ENCODE data around the gene KDM4B. TPM values are rescaled to one million over a fixed set of nuclear protein-coding genes. Genes with fewer than 3 reads are reported as not detected.

Gene KDM4B
- total RNA-seq, 1 donor from 2014 or later = 34.1 TPM

DNA sequence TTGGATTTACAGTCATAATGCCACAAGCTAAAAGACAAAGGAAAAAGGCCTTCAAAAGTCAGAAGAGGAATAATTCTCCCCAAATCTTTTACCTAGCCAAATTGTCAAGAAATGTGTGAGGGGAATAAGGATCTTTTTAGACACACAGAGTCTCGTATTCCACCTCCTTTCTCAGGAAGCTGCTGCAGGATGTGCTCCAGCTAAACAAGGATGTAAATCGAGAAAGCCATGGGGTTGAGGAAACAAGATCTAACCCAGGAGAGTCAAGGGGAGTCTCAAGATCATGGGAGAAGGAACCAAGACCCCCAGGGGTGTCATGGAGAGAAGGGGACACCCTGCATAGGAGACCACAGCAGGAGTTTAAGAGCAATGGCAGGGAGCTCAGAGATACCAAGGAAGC, 147.4 kb downstream of the KDM4B start:
- no peaks in the 10 kb centered on the region for H3K27me3 ChIP-seq (ENCODE audit: low read depth)
- peaks cover 50% of the 10 kb centered on the region for H3K36me3 ChIP-seq
- H3K4me1 ChIP-seq = peaks cover 24% of the 10 kb centered on the region
- intact Hi-C loops (cut with micrococcal nuclease) = no loop called here
- no peak overlapping the region for H3K4me3 ChIP-seq
- TF ChIP-seq CTCF (IDR thresholded peaks at IDR 0.05; ENCODE audit: borderline replicate concordance) = no peak
- no peak overlapping the region for H3K27ac ChIP-seq (replicated peaks)
- DNase-seq = no peak
- H3K9me3 ChIP-seq (replicated peaks) = peaks cover 5% of the 10 kb centered on the region

- peaks cover 24% of the 10 kb centered on the region for H3K4me1 ChIP-seq
- no peak for DNase-seq
- intact Hi-C loops (cut with micrococcal nuclease) = no loop called here
- H3K36me3 ChIP-seq = peaks cover 50% of the 10 kb centered on the region
- H3K27me3 ChIP-seq (ENCODE audit: low read depth) = no peaks in the 10 kb centered on the region
- no peak overlapping the region for H3K4me3 ChIP-seq
- H3K27ac ChIP-seq (replicated peaks) = no peak overlapping the region
- no peak for TF ChIP-seq CTCF (IDR thresholded peaks at IDR 0.05; ENCODE audit: borderline replicate concordance)
- H3K9me3 ChIP-seq (replicated peaks) = peaks cover 5% of the 10 kb centered on the region
Measured at GRCh38 chr19:5117421-5117820, 148.5 kb downstream of the KDM4B start.

DNA sequence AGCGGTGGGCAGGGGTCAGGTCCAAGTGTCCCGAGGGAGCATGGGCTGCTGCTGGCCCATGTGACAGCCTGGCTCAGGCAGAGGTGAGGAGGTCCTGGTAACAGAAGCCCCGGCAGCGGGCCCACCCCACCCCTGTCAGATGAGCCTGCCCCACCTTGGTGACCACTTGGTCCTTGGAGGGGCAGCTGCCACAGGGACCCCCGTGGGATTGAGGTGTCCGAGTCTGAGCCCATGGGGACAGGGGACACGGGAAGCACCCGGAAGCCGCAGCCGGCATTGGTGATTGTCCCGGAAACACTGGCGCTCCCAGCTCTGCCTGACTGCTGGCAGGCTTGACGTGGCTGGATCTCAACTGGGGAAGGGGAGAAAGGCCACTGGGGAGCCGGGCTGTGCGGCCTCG, 149.1 kb downstream of the KDM4B start:
- Histone ChIP-seq H3K4me1 (peaks cover 24% of the 10 kb centered on the region), H3K9me3 (replicated peaks) (peaks cover 5% of the 10 kb centered on the region), H3K36me3 (peaks cover 50% of the 10 kb centered on the region), H3K4me3 (no peak overlapping the region), H3K27me3 (ENCODE audit: low read depth) (no peaks in the 10 kb centered on the region), H3K27ac (replicated peaks) (no peak overlapping the region)
- intact Hi-C loops (cut with micrococcal nuclease) = no loop called here
- TF ChIP-seq CTCF (IDR thresholded peaks at IDR 0.05; ENCODE audit: borderline replicate concordance) = no peak
- DNase-seq = no peak

DNA sequence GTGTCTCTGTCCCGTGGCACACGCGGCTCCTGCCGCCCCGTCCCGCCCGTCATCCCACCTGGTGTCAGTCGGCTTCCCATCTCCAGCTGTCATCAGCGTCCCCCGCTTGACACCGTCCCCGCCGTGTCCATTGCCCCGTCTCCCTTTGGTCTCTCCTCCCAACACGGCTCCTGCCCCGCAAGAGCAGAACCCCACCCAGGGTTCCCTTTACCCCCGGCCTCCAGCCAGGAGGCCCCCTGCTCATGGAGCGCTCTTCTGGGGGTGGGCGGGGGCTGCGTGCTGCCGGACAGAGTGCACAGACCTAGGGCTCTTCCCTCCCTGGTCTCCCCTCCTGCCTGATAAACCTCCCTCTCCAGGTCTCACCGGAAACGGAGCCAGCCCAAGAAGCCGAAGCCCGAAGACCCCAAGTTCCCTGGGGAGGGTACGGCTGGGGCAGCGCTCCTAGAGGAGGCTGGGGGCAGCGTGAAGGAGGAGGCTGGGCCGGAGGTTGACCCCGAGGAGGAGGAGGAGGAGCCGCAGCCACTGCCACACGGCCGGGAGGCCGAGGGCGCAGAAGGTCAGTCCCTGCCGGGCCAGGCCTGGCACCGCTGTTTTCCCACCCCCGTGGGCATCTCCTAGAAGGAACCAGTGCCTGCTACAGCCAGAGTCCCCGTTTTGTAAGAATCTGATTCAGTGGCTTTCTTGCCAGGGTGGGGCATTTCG, 150.5 kb downstream of the KDM4B start:
- no peak for TF ChIP-seq CTCF (IDR thresholded peaks at IDR 0.05; ENCODE audit: borderline replicate concordance)
- Histone ChIP-seq H3K4me3 (no peak overlapping the region), H3K36me3 (peaks cover 52% of the 10 kb centered on the region), H3K9me3 (replicated peaks) (peaks cover 5% of the 10 kb centered on the region), H3K4me1 (peaks cover 13% of the 10 kb centered on the region), H3K27ac (replicated peaks) (no peak overlapping the region), H3K27me3 (ENCODE audit: low read depth) (no peaks in the 10 kb centered on the region)
- intact Hi-C loops (cut with micrococcal nuclease) = no loop called here
- DNase-seq = no peak

DNA sequence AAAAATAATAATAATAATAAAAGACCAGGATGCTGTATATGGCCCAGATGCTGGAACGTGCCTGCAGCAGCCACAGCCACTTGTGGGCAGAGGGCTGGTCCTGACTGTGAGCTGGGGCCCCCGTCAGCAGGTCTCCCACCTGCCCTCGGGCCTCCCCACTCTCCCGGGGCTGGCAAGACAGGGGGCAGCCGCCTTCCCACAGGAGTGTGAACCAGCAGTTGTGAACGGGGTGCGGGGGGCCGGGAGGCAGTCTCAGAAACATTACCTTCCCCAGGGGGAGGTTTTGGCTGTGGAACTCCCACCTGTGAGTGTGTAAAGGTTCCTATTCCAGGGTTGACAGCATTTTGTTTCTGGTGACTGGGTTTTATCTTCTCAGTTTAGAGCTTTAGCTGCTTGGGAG, 151.4 kb downstream of the KDM4B start:
- Histone ChIP-seq H3K27me3 (ENCODE audit: low read depth) (no peaks in the 10 kb centered on the region), H3K4me1 (peaks cover 12% of the 10 kb centered on the region), H3K9me3 (replicated peaks) (peaks cover 5% of the 10 kb centered on the region), H3K36me3 (peaks cover 52% of the 10 kb centered on the region), H3K4me3 (no peak overlapping the region), H3K27ac (replicated peaks) (no peak overlapping the region)
- intact Hi-C loops (cut with micrococcal nuclease) = no loop called here
- no peak for DNase-seq
- no peak for TF ChIP-seq CTCF (IDR thresholded peaks at IDR 0.05; ENCODE audit: borderline replicate concordance)

Data from left ventricle myocardium inferior (tissue), 1 donor.